Neural progenitor cell (in vitro differentiated cells): ENCODE results near the gene RASGRF2. TPM values are rescaled to one million over a fixed set of nuclear protein-coding genes. Genes with fewer than 3 reads are reported as not detected.
"Not testable (repeated sequence)": the region's sequence is repeated elsewhere in the genome, so short reads cannot be mapped to it uniquely, and the experiment has no call there.

Experiments used
- DNase-seq: peaks from one replicate; pipeline ENCODE4 v3.0.0-alpha.2; 2016; ENCODE audit warnings: low spot score
- H2AFZ ChIP-seq: fragments of 200-600 bp; sonication (generic); replicated peaks from 2 replicates; pipeline ENCODE4 v1.6.1; 2016; ENCODE audit warnings: antibody characterized with exemption
- H3F3A ChIP-seq: fragments of 200-600 bp; sonication (generic); 2 replicates; pipeline ENCODE4 v1.6.1; 2016; ENCODE audit warnings: antibody characterized with exemption, low read depth
- H3K27ac ChIP-seq: fragments of 200-600 bp; sonication (generic); 2 replicates; pipeline ENCODE4 v1.5.1; 2016; ENCODE audit warnings: mild to moderate bottlenecking
- H3K27me3 ChIP-seq: fragments of 200-600 bp; sonication (generic); 2 replicates; pipeline ENCODE4 v1.6.1; 2016; ENCODE audit warnings: mild to moderate bottlenecking, moderate library complexity
- H3K36me3 ChIP-seq: fragments of 200-600 bp; sonication (generic); 2 replicates; pipeline ENCODE4 v1.5.1; 2016
- H3K4me1 ChIP-seq: fragments of 200-600 bp; sonication (generic); 2 replicates; pipeline ENCODE4 v1.6.1; 2016; ENCODE audit warnings: mixed run types
- H3K4me2 ChIP-seq: fragments of 200-600 bp; sonication (generic); 2 replicates; pipeline ENCODE4 v1.6.1; 2016
- H3K4me3 ChIP-seq: fragments of 200-600 bp; sonication (generic); 2 replicates; pipeline ENCODE4 v1.5.1; 2016
- H3K79me2 ChIP-seq: fragments of 200-600 bp; sonication (generic); 2 replicates; pipeline ENCODE4 v1.6.1; 2016; ENCODE audit warnings: low read depth
- H3K9ac ChIP-seq: fragments of 200-600 bp; sonication (generic); 2 replicates; pipeline ENCODE4 v1.6.1; 2016
- H3K9me3 ChIP-seq: fragments of 200-600 bp; sonication (generic); 2 replicates; pipeline ENCODE4 v1.5.1; 2016; ENCODE audit warnings: low read depth
- H4K20me1 ChIP-seq: fragments of 200-600 bp; sonication (generic); 2 replicates; pipeline ENCODE4 v1.6.1; 2016; ENCODE audit warnings: low read depth
- H3K27ac Mint-ChIP-seq: 3 replicates; pipeline ENCODE4 v1.8.0; 2021; ENCODE audit warnings: mixed read lengths
- H3K27me3 Mint-ChIP-seq: 2 replicates; pipeline ENCODE4 v1.8.0; 2022; ENCODE audit warnings: low read depth, mild to moderate bottlenecking, inconsistent platforms, moderate library complexity, mixed read lengths; ENCODE audit not compliant: insufficient read depth
- H3K36me3 Mint-ChIP-seq: 3 replicates; pipeline ENCODE4 v1.8.0; 2021; ENCODE audit warnings: mixed read lengths
- H3K4me1 Mint-ChIP-seq: 3 replicates; pipeline ENCODE4 v1.8.0; 2021; ENCODE audit warnings: mixed read lengths
- H3K4me3 Mint-ChIP-seq: 3 replicates; pipeline ENCODE4 v1.8.0; 2021; ENCODE audit warnings: mild to moderate bottlenecking, moderate library complexity, mixed read lengths
- H3K9me3 Mint-ChIP-seq: 3 replicates; pipeline ENCODE4 v1.8.0; 2020; ENCODE audit warnings: mixed read lengths
- CTCF ChIP-seq: fragments of 200-600 bp; sonication (generic); IDR thresholded peaks from 2 replicates; pipeline ENCODE4 v1.5.1; 2017; ENCODE audit warnings: antibody characterized with exemption, mild to moderate bottlenecking
- EZH2 ChIP-seq: fragments of 200-600 bp; sonication (generic); IDR thresholded peaks from 2 replicates; pipeline ENCODE4 v1.6.1; 2017; ENCODE audit warnings: antibody characterized with exemption, mild to moderate bottlenecking, moderate library complexity
- EZH2phosphoT487 ChIP-seq: fragments of 200-600 bp; sonication (generic); IDR thresholded peaks from 2 replicates; pipeline ENCODE4 v1.6.1; 2017; ENCODE audit warnings: antibody characterized with exemption
- total RNA-seq: library from RNA; depleted of rRNA; stranded (reverse); fragments of >200 nt; gene quantifications from 2 replicates; pipeline ENCODE4 v1.2.3, GENCODE V29; 2015; ENCODE audit warnings: low replicate concordance

Gene RASGRF2
- total RNA-seq, 1 donor from 2014 or later: 0.15 TPM

- Mint-ChIP-seq H3K27me3 (peaks cover 3% of the 10 kb centered on the region), H3K36me3 (no peaks in the 10 kb centered on the region), H3K27ac (no peak overlapping the region)
Observed at GRCh38 chr5:81022688-81023084, 62.5 kb downstream of the RASGRF2 start.

GRCh38 chr5:81023261-81023970 lies 63.3 kb downstream of the RASGRF2 start:
- peaks cover 4% of the 10 kb centered on the region for H3K9me3 ChIP-seq
- H3F3A ChIP-seq: no peaks in the 10 kb centered on the region
- Mint-ChIP-seq H3K4me3 (no peak overlapping the region), H3K36me3 (no peaks in the 10 kb centered on the region), H3K27ac (no peak overlapping the region), H3K9me3 (peaks cover 6% of the 10 kb centered on the region), H3K4me1 (no peaks in the 10 kb centered on the region), H3K27me3 (peaks cover 3% of the 10 kb centered on the region)
- H2AFZ ChIP-seq: no peak overlapping the region
- H4K20me1 ChIP-seq: no peaks in the 10 kb centered on the region
- H3K4me1 ChIP-seq: no peaks in the 10 kb centered on the region
- no peaks in the 10 kb centered on the region for H3K27me3 ChIP-seq
- H3K27ac ChIP-seq: no peak overlapping the region
- TF ChIP-seq EZH2phosphoT487 (no peak), CTCF (no peak), EZH2 (no peak)
- no peaks in the 10 kb centered on the region for H3K79me2 ChIP-seq
- no peak overlapping the region for H3K9ac ChIP-seq
- no peak overlapping the region for H3K4me2 ChIP-seq
- no peak for DNase-seq
- H3K36me3 ChIP-seq: peaks cover 3% of the 10 kb centered on the region
- no peak overlapping the region for H3K4me3 ChIP-seq

More at GRCh38 chr5:81022688-81023084, 62.5 kb downstream of the RASGRF2 start:
- no peaks in the 10 kb centered on the region for H4K20me1 ChIP-seq
- Mint-ChIP-seq H3K4me1 (no peaks in the 10 kb centered on the region), H3K9me3 (peaks cover 1% of the 10 kb centered on the region), H3K4me3 (no peak overlapping the region)
- H3K9ac ChIP-seq: no peak overlapping the region
- no peaks in the 10 kb centered on the region for H3K27me3 ChIP-seq
- no peaks in the 10 kb centered on the region for H3K4me1 ChIP-seq
- no peak overlapping the region for H3K4me3 ChIP-seq
- no peak overlapping the region for H3K27ac ChIP-seq
- H3K79me2 ChIP-seq: no peaks in the 10 kb centered on the region
- no peak overlapping the region for H3K4me2 ChIP-seq
- H2AFZ ChIP-seq: no peak overlapping the region
- H3F3A ChIP-seq: no peaks in the 10 kb centered on the region
- no peak for DNase-seq
- H3K9me3 ChIP-seq: no peaks in the 10 kb centered on the region
- TF ChIP-seq EZH2 (no peak), CTCF (no peak), EZH2phosphoT487 (no peak)
- no peaks in the 10 kb centered on the region for H3K36me3 ChIP-seq

GRCh38 chr5:81027481-81028058 lies 67.4 kb downstream of the RASGRF2 start:
- Histone ChIP-seq H3K4me1 (no peaks in the 10 kb centered on the region), H3K36me3 (peaks cover 3% of the 10 kb centered on the region), H3K9ac (no peak overlapping the region), H3K79me2 (no peaks in the 10 kb centered on the region), H3K27ac (no peak overlapping the region), H4K20me1 (no peaks in the 10 kb centered on the region), H3F3A (no peaks in the 10 kb centered on the region), H3K4me2 (no peak overlapping the region), H3K9me3 (peaks cover 8% of the 10 kb centered on the region), H3K27me3 (no peaks in the 10 kb centered on the region), H3K4me3 (no peak overlapping the region), H2AFZ (no peak overlapping the region)
- no peaks in the 10 kb centered on the region for H3K36me3 Mint-ChIP-seq
- no peak overlapping the region for H3K27ac Mint-ChIP-seq
- no peaks in the 10 kb centered on the region for H3K4me1 Mint-ChIP-seq
- TF ChIP-seq EZH2phosphoT487 (no peak), EZH2 (no peak), CTCF (no peak)
- H3K9me3 Mint-ChIP-seq: peaks cover 21% of the 10 kb centered on the region
- H3K27me3 Mint-ChIP-seq: peaks cover 3% of the 10 kb centered on the region
- no peak for DNase-seq
- H3K4me3 Mint-ChIP-seq: no peak overlapping the region

GRCh38 chr5:81028888-81029287 lies 68.7 kb downstream of the RASGRF2 start:
- not testable (repeated sequence) for H3K36me3 Mint-ChIP-seq, H3K9ac ChIP-seq, H3K27ac Mint-ChIP-seq, H3K79me2 ChIP-seq, DNase-seq, H3K27me3 ChIP-seq, H3K36me3 ChIP-seq, H3K4me3 Mint-ChIP-seq, H3K27me3 Mint-ChIP-seq, H2AFZ ChIP-seq, H3K4me1 Mint-ChIP-seq, H3K4me3 ChIP-seq, H3K9me3 ChIP-seq, H4K20me1 ChIP-seq, H3K4me1 ChIP-seq, H3K27ac ChIP-seq, H3K4me2 ChIP-seq, H3F3A ChIP-seq
- peaks cover 25% of the 10 kb centered on the region for H3K9me3 Mint-ChIP-seq

GRCh38 chr5:81029736-81030135 lies 69.6 kb downstream of the RASGRF2 start:
- H3K36me3 Mint-ChIP-seq, H3K36me3 ChIP-seq, H3K4me3 Mint-ChIP-seq, H3K9ac ChIP-seq, H3K27ac Mint-ChIP-seq, H3K27me3 Mint-ChIP-seq, H3F3A ChIP-seq, DNase-seq, H3K79me2 ChIP-seq, H3K4me1 ChIP-seq, H2AFZ ChIP-seq, H3K4me1 Mint-ChIP-seq, H3K27ac ChIP-seq, H3K9me3 ChIP-seq, H3K27me3 ChIP-seq, H4K20me1 ChIP-seq, H3K4me2 ChIP-seq, H3K4me3 ChIP-seq: not testable (repeated sequence)
- peaks cover 27% of the 10 kb centered on the region for H3K9me3 Mint-ChIP-seq
